H1 (cell line): ENCODE results near the gene TBC1D2B. TPM values are rescaled to one million over a fixed set of nuclear protein-coding genes. Genes with fewer than 3 reads are reported as not detected.

Experiments used
- NANOG ChIP-seq: IDR thresholded peaks from 2 replicates; pipeline ENCODE4 v1.6.1; 2011; ENCODE audit warnings: low read length, low read depth, mild to moderate bottlenecking, inconsistent platforms; ENCODE audit not compliant: insufficient read depth, poor library complexity, severe bottlenecking
- RXRA ChIP-seq: IDR thresholded peaks from 2 replicates; pipeline ENCODE4 v1.6.1; 2011; ENCODE audit warnings: low read depth, mild to moderate bottlenecking, low read length, moderate library complexity; ENCODE audit not compliant: insufficient read depth
- SIRT6 ChIP-seq: IDR thresholded peaks from one replicate; pipeline ENCODE4 v1.7.1; 2012; ENCODE audit warnings: low read length, inconsistent platforms
- TAF1 ChIP-seq: IDR thresholded peaks from 2 replicates; pipeline ENCODE4 v1.6.1; 2011; ENCODE audit warnings: mild to moderate bottlenecking, low read depth, low read length
- TAF7 ChIP-seq: optimal IDR thresholded peaks from 2 replicates; pipeline ENCODE3; 2011; ENCODE audit warnings: low read depth, mild to moderate bottlenecking, inconsistent platforms, low read length, moderate library complexity, borderline replicate concordance
- ZNF274 ChIP-seq: IDR thresholded peaks from 2 replicates; pipeline ENCODE4 v1.7.0; 2012; ENCODE audit warnings: low read length, borderline replicate concordance; ENCODE audit errors: extremely low read depth
- polyA plus RNA-seq, 7 experiments: library from polyadenylated mRNA; depleted of rRNA in 3 of 7; stranded (reverse) in 5 of 7; unstranded in 2 of 7; fragments of >200 nt in 5 of 7; fragments of 200-250 nt in 2 of 7; gene quantifications; 1 replicate in 5 of 7; 2 replicates in 1 of 7; 4 replicates in 1 of 7; pipeline versions ENCODE4 v1.2.1 to v1.2.3, GENCODE V29; 2011 to 2013; ENCODE audit warnings: missing spikeins in 2 of 7, mixed read lengths in 2 of 7
- total RNA-seq: library from RNA; stranded (reverse); fragmentation: NEBNext Ultra II Directional; extraction: Animal tissue kit (Norgen Biotek cat#: 25700); gene quantifications from 2 replicates; pipeline ENCODE4 v1.2.1, GENCODE V29; 2021
- TF ChIP-seq, protein P1 (sequence below): IDR thresholded peaks from 2 replicates; pipeline ENCODE4 v1.6.1; 2012; ENCODE audit warnings: inconsistent platforms

TBC1D2B gene
- total and polyA plus RNA-seq, 2 of the 8 experiments (the other 6 are each of a cell fraction or from before 2014, with no cell fraction given), result 11.9 to 19.5 TPM

- no peak for TF ChIP-seq TAF1
- TF ChIP-seq TAF7, result no peak
- TF ChIP-seq ZNF274, result no peak
- TF ChIP-seq SIRT6, result no peak
- no peak for TF ChIP-seq RXRA
- TF ChIP-seq, protein P1, sequence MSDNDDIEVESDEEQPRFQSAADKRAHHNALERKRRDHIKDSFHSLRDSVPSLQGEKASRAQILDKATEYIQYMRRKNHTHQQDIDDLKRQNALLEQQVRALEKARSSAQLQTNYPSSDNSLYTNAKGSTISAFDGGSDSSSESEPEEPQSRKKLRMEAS, result no peak
- no peak for TF ChIP-seq NANOG
Observed at GRCh38 chr15:78002996-78003395, 74.5 kb downstream of the TBC1D2B start (continued).
